ENCODE data around the gene CLEC4D.
"Not testable (repeated sequence)": the region's sequence is repeated elsewhere in the genome, so short reads cannot be mapped to it uniquely, and the experiment has no call there.

Gene CLEC4D

DNA sequence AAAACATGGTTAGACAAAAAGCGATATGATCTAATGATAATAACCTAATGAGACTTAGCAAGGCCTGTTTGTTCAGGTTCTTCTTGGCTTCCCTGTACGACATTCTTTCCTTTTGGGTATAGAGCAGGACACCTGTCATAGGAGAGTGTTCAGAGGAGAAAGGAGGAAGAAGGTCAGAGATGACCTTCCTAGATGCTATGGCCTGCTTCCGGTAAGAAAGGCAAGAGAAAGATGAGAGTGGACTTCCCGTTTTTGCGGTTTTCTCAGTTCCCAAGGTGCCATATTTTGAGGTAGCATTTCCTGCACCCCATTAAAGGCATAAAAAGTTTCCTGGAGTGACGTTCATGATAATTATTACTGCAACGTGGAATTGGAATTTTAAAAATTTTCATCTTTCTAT lies 18.7 kb downstream of the CLEC4D start:
- no peak for DNase-seq (ENCODE audit: low read depth in 2 of 2)

DNA sequence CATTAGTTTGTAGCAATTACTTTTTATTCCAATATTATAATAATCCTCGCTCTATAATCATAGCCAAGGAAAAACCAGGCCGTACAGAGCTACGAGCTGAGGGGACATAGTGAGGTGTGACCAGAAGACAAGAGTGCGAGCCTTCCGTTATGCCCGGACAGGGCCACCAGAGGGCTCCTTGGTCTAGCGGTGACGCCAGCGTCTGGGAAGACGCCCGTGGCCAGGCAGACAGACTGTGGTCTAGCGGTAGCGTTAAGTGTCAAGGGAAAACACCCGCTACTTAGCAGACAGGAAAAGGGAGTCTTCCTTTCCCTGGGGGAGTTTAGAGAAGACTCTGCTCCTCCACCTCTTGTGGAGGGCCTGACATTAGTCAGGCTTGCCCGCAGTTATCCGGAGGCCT lies 24.5 kb downstream of the CLEC4D start:
- DNase-seq (ENCODE audit: low read depth in 2 of 2) = not testable (repeated sequence)

DNA sequence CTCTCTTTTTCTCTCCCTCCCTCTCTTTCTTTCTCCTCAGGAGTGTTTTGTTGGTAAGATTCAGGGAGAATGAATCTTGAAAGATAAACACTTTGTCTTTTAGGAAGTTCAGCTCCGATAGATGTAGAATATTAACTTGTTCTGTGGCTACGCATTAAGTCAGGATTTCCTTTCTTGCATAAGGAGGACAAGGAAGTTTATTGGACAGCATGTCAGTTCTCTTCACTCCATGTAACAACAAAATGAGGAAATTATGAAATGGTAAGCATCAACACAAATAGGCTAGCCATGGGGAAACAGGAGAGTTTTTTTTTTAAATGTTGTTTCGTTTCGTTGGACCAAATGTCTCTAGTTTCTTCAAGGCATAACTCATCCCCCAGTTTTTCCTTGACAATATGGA lies 27.5 kb downstream of the CLEC4D start, which contains the start of gene CLEC4E:
TSS of gene CLEC4E (minus strand) at position 75 of the 400 bp plus-strand sequence. CDS start 108 bp downstream, outside the sequence.
- not testable (repeated sequence) for DNase-seq (ENCODE audit: low read depth in 2 of 2)

DNA sequence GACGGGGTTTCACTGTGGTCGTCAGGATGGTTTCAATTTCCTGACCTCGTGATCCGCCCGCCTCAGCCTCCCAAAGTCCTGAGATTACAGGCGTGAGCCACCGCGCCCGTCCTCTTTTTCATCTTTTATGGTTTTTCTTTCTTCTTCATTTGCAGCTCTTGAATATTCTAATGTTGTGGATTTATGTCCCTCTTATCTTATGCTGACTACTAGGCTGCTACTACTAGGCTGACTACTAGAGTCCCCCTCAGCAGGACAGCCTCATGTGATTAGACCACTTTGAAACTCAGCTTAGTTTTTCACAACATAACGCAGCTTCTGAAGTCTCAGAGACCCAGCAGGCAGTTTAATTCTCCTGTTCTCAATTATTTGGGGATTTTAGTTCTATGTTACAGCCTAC lies 28.3 kb downstream of the CLEC4D start:
- no peak for DNase-seq (ENCODE audit: low read depth in 2 of 2)

DNA sequence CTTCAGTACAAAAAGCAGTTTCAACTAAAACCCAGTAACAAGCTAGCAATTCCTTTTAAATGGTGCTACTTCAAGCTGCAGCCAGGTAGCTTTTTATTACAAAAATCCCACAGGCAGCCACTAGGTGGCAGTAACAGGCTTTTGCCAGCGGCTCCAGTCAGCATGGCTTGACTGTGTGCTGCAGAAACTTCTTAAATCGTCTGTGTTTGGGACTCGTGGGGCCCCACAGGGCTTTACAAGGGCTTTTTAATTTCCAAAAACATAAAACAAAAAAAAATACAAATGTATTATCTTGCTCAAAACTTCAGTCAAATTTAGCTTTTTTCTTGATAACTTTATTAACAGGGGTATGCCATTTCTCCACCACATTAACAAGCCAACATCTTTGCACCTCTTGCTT lies 31.0 kb downstream of the CLEC4D start:
- peak; percentile 37 to 49 for DNase-seq (ENCODE audit: low read depth in 2 of 2)

DNA sequence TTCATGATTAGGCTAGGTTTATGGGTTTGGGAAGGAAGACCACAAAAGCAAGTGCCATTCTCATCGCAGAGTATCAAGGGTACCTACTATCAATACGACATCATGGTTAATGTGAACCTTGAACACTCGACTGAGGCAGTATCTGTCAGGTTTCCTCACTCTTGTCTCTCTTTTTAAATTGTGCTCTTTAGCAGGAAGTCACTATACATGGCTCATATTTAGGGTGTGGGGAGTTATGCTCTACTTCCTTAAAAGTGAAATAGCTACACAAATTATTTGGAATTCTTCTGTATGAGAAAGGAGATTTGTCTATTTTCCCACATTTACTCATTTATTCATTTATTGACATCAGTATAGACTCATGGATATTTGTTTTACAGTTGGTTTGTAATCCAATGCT lies 33.3 kb downstream of the CLEC4D start:
- no peak for DNase-seq (ENCODE audit: low read depth in 2 of 2)

DNA sequence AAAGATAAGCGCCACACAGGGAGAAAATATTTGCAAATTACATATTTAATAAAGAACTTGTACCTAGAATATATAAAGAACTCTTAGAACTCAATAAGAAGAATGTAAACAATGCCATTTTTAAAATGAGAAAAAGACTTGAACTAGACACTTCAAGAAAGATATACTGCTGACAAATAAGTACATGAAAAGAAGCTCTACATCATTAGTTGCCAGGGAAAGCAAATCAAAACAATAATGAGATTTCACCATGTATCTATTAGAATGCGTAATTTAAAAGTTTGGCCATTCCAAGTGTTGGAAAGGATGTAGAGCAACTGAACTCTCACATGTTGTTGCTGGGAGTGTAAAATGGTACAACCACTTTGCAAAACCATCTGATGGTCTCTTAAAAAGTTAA lies 34.3 kb downstream of the CLEC4D start:
- DNase-seq (ENCODE audit: low read depth in 2 of 2) = no peak

DNA sequence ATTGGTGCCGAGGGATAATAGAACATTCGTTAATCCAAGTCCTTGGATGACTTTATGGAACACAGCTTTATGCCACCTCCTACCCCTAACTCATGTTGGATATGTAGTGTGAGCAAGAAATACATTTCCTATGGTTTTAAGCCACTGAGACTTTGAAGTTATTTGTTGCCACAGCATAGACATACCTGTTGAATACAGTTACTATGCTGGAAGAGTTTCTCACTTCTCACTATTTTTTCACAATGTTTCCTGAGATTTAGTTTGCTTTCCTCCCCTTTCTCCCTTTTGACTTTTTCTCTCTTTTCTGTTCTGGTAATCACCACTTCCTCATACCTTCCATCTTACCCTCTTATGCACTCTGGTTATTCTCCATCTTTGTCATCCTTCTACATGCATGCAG lies 34.9 kb downstream of the CLEC4D start:
- DNase-seq (ENCODE audit: low read depth in 2 of 2) = no peak

DNA sequence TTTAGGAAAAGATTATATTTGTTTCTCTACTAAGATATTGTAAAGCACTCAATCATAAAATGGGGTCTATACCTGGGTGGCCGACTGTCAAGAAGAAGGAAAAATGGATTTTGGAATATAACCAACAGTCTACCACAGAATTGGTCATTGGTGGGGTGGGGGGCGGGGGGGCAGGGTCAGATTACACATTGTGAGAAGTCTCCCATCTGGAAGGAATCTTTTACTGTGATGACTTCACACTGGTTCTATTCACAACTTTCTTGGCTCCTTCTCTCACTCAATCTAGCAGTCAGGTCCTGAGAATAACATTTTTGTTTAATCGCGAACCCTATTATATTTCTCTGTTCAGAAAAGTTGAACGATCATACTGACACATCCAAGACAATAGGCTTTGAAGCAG lies 36.1 kb downstream of the CLEC4D start:
- DNase-seq (ENCODE audit: low read depth in 2 of 2) = no peak

DNA sequence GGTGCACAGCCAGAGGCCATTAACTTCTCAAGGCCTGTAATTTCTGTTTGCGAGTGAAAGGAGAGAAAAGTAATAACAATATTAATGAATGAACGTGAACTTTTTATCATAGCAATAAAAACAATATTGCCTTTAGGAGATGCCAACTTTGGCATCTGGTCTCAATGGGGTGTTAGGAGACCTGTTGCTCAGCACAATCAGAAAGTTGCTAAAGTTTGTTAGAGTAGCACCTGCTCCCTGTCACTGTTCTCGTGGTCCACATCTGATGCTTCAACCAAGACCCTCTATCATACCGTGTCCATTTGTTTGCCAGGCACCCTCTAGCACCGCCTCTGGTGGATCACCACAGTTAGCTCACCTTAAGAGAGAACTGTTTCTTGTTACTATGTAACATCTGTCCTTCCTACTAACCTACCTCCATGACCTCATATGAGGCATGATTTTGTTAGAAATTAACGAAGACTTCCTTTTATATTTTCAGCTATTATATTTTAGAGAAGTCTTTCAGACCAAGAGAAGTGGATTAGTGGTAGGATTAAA lies 39.9 kb downstream of the CLEC4D start:
- DNase-seq (ENCODE audit: low read depth in 2 of 2) = no peak

DNA sequence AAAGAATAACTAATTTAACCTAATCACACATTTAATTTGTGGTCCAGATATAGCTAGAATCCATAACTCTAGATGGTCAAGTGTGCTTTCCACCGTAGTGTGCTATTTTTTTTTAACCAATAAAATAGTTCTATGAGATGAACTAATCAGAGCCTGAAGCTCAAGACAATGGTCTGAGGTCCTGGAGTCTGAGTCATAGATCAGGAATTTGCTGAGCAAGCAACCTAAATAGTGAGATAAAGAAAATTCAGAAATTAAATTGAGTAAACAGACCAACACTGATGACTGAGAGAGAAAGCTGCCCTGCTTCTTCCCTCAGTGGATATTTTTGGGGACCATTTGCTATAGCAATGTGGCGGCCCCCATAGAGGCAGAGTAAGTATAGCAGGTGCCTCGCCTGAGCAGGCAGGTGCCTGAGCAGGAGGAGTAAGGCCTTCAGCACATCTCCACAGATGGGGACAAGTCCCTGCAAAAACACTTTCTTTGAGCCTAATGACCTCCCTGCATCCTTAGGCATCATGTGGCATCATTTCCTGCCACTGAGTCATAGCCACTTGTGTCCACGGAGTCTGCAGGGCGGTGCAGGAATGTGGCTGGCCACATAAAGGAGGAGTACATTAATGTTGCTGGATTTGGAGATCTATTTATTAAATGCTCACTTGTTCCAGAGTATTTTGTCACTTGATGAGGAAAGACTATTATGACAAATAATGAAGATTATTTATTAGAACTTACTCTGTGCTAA lies 41.3 kb downstream of the CLEC4D start:
- DNase-seq (ENCODE audit: low read depth in 2 of 2) = no peak

DNA sequence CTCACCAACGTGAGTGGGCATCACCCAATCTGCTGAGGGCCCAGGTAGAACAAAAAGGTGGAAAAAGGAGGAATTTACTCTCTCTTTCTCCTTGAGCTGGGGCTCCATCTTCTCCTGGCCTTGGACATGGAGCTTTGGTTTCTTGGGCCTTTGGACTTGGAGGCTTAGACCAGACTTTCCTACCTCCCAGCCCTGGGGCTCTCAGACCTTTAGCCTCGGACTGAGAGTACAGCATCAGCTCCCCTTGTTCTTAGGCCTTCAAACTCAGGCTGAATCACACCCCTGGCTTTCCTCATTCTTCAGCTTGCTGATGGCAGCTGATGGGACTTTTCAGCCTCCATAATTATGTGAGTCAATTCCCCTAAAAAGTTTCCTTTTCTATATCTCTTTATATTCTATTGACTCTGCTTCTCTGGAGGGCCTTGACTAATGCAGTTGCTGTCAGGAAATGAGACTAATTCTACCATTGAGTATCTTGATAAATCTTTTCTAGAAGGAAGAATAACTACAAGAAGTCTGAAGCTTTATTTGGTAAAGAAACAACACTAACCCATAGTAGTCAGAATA lies 43.3 kb downstream of the CLEC4D start:
- no peak for DNase-seq (ENCODE audit: low read depth in 2 of 2)

DNA sequence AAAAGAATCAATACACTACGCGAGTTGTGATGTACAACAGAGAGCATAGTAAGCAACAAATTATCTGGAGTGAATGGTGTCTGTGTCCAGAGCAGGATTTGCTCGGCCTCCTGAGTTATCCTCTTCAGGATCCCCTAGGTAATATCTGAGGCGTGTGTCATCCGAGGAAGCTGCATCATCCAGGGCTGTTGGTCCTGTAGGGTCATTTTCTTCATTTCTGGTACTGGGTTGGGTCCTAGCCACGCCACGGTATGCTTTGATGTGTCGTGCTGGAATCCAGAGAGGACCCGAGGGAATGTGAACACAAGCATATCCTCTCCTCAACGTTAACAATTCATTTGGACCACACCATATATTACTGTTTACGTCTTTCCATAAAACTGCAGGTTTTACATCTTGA lies 46.4 kb downstream of the CLEC4D start:
- no peak for DNase-seq (ENCODE audit: low read depth in 2 of 2)

DNA sequence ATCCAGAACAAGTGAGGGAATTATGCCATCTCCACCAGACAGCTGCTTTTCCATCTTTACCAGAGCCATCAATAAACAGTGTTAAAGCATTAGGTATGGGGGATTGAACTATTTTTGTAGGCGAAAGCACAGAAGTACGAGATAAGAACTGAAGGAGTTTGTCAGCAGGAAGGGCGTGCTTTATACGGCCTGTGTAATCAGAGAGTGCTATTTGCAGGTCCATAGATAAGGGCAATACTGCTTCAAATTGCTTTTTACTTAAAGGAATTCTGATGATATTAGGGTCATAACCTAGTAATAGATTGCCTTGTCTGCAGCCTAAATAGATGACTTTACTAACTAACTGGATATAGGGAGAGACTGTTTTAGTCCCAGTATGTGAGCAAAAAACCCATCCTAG lies 47.7 kb downstream of the CLEC4D start:
- DNase-seq (ENCODE audit: low read depth in 2 of 2) = no peak

DNA sequence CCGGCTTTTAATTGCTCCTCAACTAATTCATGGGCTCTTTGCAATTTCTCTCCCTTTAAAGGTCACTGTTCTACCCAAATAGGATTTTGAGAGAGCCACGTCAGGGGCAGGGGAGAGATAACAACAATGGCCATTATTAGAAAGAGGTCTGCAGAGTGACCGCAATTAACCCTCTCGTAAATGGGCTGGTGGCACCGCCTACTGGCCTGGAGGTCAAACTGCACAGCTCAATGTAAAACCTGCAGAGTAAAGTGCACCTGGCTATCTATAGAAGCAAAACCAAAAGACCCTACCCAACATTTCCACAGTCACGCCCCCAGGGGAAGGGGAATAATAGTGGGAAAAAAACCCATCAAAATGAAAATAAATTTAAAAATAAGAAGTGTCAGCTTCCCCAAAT lies 49.0 kb downstream of the CLEC4D start:
- DNase-seq (ENCODE audit: low read depth in 2 of 2) = no peak

DNA sequence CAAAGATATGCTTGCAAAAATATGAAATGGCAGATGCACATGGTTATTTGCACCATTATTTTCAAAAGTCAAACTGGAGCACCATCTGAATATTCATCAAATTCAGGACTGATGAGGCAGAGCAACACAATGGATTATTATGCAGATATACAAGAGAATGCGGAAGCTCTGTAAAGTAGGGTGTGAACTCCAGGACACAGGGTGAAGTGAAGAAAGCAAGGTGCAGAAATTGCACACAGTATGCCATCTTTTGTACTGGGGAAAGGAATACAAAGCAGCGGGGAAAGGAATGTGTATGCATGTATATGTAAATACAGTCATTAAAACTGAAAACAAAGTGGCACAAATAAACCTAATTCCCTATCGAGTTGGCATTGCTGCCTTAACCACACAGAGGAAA lies 50.1 kb downstream of the CLEC4D start:
- no peak for DNase-seq (ENCODE audit: low read depth in 2 of 2)

DNA sequence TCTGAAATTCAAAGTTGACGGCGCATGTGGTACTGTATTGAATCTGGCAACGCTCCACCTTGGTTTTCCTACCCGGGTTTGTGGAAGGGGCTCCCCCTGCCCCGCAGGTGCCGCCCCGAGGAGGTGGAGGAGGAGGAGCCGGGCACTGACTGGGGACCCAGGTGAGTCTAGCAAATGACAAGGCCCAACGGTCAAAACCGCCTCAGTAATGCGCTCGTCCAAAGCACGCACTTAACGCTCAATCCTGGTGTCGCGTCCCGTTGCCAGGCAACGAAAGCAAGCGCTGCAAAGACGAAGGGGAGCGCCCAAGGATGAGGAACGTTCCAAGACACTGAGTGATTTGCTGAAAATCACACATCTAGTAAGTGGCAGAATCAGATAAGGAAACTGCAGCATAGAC lies 51.4 kb downstream of the CLEC4D start:
- no peak for DNase-seq (ENCODE audit: low read depth in 2 of 2)

DNA sequence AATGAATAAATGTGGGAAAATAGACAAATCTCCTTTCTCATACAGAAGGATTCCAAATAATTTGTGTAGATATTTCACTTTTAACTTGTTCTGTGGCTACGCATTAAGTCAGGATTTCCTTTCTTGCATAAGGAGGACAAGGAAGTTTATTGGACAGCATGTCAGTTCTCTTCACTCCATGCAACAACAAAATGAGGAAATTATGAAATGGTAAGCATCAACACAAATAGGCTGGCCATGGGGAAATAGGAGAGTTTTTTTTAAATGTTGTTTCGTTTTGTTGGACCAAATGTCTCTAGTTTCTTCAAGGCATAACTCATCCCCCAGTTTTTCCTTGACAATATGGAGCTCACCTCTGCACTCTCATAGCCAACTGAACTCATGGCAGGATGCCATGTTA lies 52.7 kb downstream of the CLEC4D start:
- DNase-seq (ENCODE audit: low read depth in 2 of 2) = not testable (repeated sequence)

DNA sequence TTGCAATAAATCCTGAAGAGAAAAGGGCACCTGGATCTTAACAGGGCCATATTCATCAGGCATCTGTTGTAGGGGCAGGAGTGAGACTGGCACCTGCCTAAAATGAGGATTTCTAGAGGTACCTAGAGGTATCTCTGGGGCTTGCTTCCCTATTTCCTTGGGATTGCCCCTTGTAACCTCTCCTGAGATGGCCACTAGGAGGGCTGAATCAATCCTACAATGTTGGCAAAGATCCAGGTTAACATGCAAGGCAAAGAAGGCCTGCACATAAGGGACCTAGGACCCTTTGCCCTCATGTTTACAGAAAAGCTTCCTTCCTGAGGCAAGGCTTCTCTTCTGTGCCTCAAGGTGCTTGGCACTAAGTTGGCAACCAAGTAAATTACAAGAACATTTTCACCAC lies 53.2 kb downstream of the CLEC4D start:
- no peak for DNase-seq (ENCODE audit: low read depth in 2 of 2)

Data from stimulated activated CD8-positive, alpha-beta memory T cell treated with anti-CD3 and anti-CD28 coated beads, Interleukin-2, amount 100 ng/mL, for 48 hours (primary cell).